H1 (cell line): ENCODE measurements around the gene PSORS1C2. TPM values are rescaled to one million over a fixed set of nuclear protein-coding genes. Genes with fewer than 3 reads are reported as not detected.

Experiments
- CTCF ChIA-PET: fragments of 300-600 bp; sonication (Branson Sonifier 250); formaldehyde crosslinking; loops from one replicate; lab custom pipeline; 2021; ENCODE audit not compliant: partially characterized antibody; lab: Charles Lee
- POLR2A ChIA-PET: fragments of 300-600 bp; sonication (Branson Sonifier 250); formaldehyde crosslinking; loops from one replicate; lab custom pipeline; 2021; ENCODE audit warnings: inconsistent platforms; ENCODE audit not compliant: partially characterized antibody; lab: Charles Lee
- DNase-seq, 2 experiments: peaks; one replicate each; pipeline versions ENCODE4 v3.0.0 to v3.0.0-alpha.2; 2010 to 2022; ENCODE audit warnings: low spot score in 2 of 2, low read depth in 1 of 2, mixed read lengths in 1 of 2
- FAIRE-seq: peaks from 2 replicates; lab custom pipeline; 2011; peaks lifted over from hg19 to GRCh38; lab: Jason Lieb, UNC
- H2AFZ ChIP-seq: 2 replicates; pipeline ENCODE4 v1.8.1; 2012; ENCODE audit warnings: low read length, inconsistent platforms
- H2AK5ac ChIP-seq: 2 replicates; pipeline ENCODE4 v1.6.1; 2013; ENCODE audit warnings: low read depth, low read length
- H2BK120ac ChIP-seq: replicated peaks from 2 replicates; pipeline ENCODE3; 2013; ENCODE audit warnings: low read depth, low read length, inconsistent platforms
- H2BK12ac ChIP-seq: 2 replicates; pipeline ENCODE4 v1.6.1; 2013; ENCODE audit warnings: low read depth, low read length
- H2BK15ac ChIP-seq: 2 replicates; pipeline ENCODE4 v1.6.1; 2013; ENCODE audit warnings: low read length
- H2BK20ac ChIP-seq: 2 replicates; pipeline ENCODE4 v1.6.1; 2013; ENCODE audit warnings: low read length
- H2BK5ac ChIP-seq: 2 replicates; pipeline ENCODE4 v1.6.1; 2013; ENCODE audit warnings: low read depth, low read length
- H3K14ac ChIP-seq: 2 replicates; pipeline ENCODE4 v1.6.1; 2013; ENCODE audit warnings: inconsistent platforms; ENCODE audit not compliant: insufficient read length
- H3K18ac ChIP-seq: 2 replicates; pipeline ENCODE4 v1.6.1; 2013; ENCODE audit warnings: low read length; ENCODE audit errors: extremely low read depth
- H3K23ac ChIP-seq: 2 replicates; pipeline ENCODE4 v1.6.1; 2013; ENCODE audit warnings: inconsistent platforms; ENCODE audit not compliant: insufficient read length
- H3K23me2 ChIP-seq: 2 replicates; pipeline ENCODE4 v1.6.1; 2013; ENCODE audit warnings: low read depth, low read length
- H3K27ac ChIP-seq: 2 replicates; pipeline ENCODE4 v1.6.1; 2011; ENCODE audit warnings: low read depth, low read length, inconsistent platforms
- H3K27me3 ChIP-seq, 4 experiments: replicated peaks in 1 of 4; 1 replicate in 1 of 4; 2 replicates in 3 of 4; pipeline versions ENCODE4 v1.6.1 to v1.8.1; 2011 to 2013; ENCODE audit warnings: low read length in 3 of 4, mild to moderate bottlenecking in 3 of 4, inconsistent platforms in 2 of 4, mixed read lengths in 2 of 4, moderate library complexity in 1 of 4; ENCODE audit not compliant: control insufficient read depth in 3 of 4, insufficient read depth in 3 of 4; ENCODE audit errors: extremely low read depth in 1 of 4
- H3K36me3 ChIP-seq, 4 experiments: 2 replicates each; pipeline versions ENCODE4 v1.6.1 to v1.8.1; 2011 to 2013; ENCODE audit warnings: mild to moderate bottlenecking in 4 of 4, low read length in 3 of 4, moderate library complexity in 2 of 4, control low read depth in 1 of 4, inconsistent platforms in 1 of 4; ENCODE audit not compliant: insufficient read depth in 4 of 4, control insufficient read depth in 2 of 4
- H3K4ac ChIP-seq: replicated peaks from 2 replicates; pipeline ENCODE3; 2013; ENCODE audit warnings: low read length, low read depth, mixed read lengths, inconsistent platforms; ENCODE audit not compliant: insufficient read length
- H3K4me1 ChIP-seq, 4 experiments: replicated peaks in 1 of 4; 1 replicate in 1 of 4; 2 replicates in 3 of 4; pipeline versions ENCODE4 v1.6.1 to v1.8.1; 2011 to 2013; ENCODE audit warnings: low read length in 3 of 4, inconsistent platforms in 2 of 4, mixed read lengths in 1 of 4; ENCODE audit not compliant: insufficient read depth in 4 of 4, control insufficient read depth in 3 of 4
- H3K4me2 ChIP-seq, 2 experiments: 2 replicates each; pipeline versions ENCODE4 v1.6.1 to v1.8.1; 2011 to 2013; ENCODE audit warnings: low read depth in 2 of 2, low read length in 2 of 2, control low read depth in 1 of 2, inconsistent platforms in 1 of 2, mild to moderate bottlenecking in 1 of 2; ENCODE audit not compliant: insufficient read depth in 1 of 2
- H3K4me3 ChIP-seq, 4 experiments: fragments of 200-600, 300-600 bp in 1 of 4; sonication (generic), shearing (Covaris generic), sonication (Bioruptor Twin) in 1 of 4; 2 replicates each; pipeline versions ENCODE4 v1.5.1 to v1.8.1; 2011 to 2016; ENCODE audit warnings: low read length in 4 of 4, low read depth in 3 of 4, control low read depth in 2 of 4, inconsistent platforms in 2 of 4, mild to moderate bottlenecking in 2 of 4, mixed read lengths in 1 of 4, moderate library complexity in 1 of 4; ENCODE audit not compliant: insufficient read depth in 2 of 4; ENCODE audit errors: extremely low read depth in 1 of 4
- H3K56ac ChIP-seq: replicated peaks from 2 replicates; pipeline ENCODE3; 2013; ENCODE audit warnings: low read depth, mild to moderate bottlenecking, mixed read lengths, low read length, inconsistent platforms; ENCODE audit not compliant: insufficient read length
- H3K79me1 ChIP-seq: 2 replicates; pipeline ENCODE4 v1.6.1; 2013; ENCODE audit warnings: low read depth, low read length, control low read depth
- H3K79me2 ChIP-seq, 2 experiments: 2 replicates each; pipeline versions ENCODE4 v1.6.1 to v1.8.1; 2012 to 2013; ENCODE audit warnings: low read length in 2 of 2, mild to moderate bottlenecking in 2 of 2, inconsistent platforms in 1 of 2; ENCODE audit not compliant: insufficient read depth in 2 of 2, control insufficient read depth in 1 of 2
- H3K9ac ChIP-seq, 4 experiments: replicated peaks in 1 of 4; 1 replicate in 1 of 4; 2 replicates in 3 of 4; pipeline versions ENCODE4 v1.6.1 to v1.8.1; 2011 to 2013; ENCODE audit warnings: low read depth in 3 of 4, low read length in 3 of 4, control low read depth in 2 of 4, mild to moderate bottlenecking in 2 of 4, moderate library complexity in 2 of 4, inconsistent platforms in 1 of 4; ENCODE audit errors: extremely low read depth in 1 of 4
- H3K9me3 ChIP-seq, 2 experiments: 2 replicates each; pipeline versions ENCODE4 v1.6.1 to v1.8.1; 2012 to 2013; ENCODE audit warnings: mild to moderate bottlenecking in 2 of 2, moderate library complexity in 2 of 2, control low read depth in 1 of 2, inconsistent platforms in 1 of 2, low read depth in 1 of 2, low read length in 1 of 2, mixed read lengths in 1 of 2; ENCODE audit not compliant: insufficient read depth in 2 of 2
- H4K20me1 ChIP-seq, 2 experiments: replicated peaks in 1 of 2; 2 replicates each; pipeline versions ENCODE3 to v1.8.1; 2011 to 2013; ENCODE audit warnings: inconsistent platforms in 2 of 2, low read length in 2 of 2, mild to moderate bottlenecking in 1 of 2; ENCODE audit not compliant: insufficient read depth in 2 of 2, control insufficient read depth in 1 of 2
- H4K5ac ChIP-seq: 2 replicates; pipeline ENCODE4 v1.6.1; 2013; ENCODE audit warnings: low read length, low read depth, mixed read lengths, inconsistent platforms; ENCODE audit not compliant: insufficient read length
- H4K8ac ChIP-seq: 2 replicates; pipeline ENCODE4 v1.8.0; 2013; ENCODE audit warnings: mild to moderate bottlenecking, moderate library complexity, low read length, inconsistent platforms; ENCODE audit not compliant: insufficient read depth; ENCODE audit errors: extremely low read depth
- H4K91ac ChIP-seq: replicated peaks from 2 replicates; pipeline ENCODE3; 2013; ENCODE audit warnings: low read length, mixed read lengths, inconsistent platforms; ENCODE audit not compliant: insufficient read length
- ATF3 ChIP-seq: IDR thresholded peaks from 2 replicates; pipeline ENCODE4 v1.6.1; 2011; ENCODE audit warnings: low read depth, mild to moderate bottlenecking, low read length; ENCODE audit not compliant: insufficient read depth
- CBX5 ChIP-seq: fragments of 300-800, 300-1000 bp; sonication (generic); IDR thresholded peaks from 2 replicates; pipeline ENCODE4 v1.7.1; 2016; ENCODE audit warnings: antibody characterized with exemption, low read length, low read depth
- CHD2 ChIP-seq: IDR thresholded peaks from 2 replicates; pipeline ENCODE4 v1.6.1; 2012; ENCODE audit warnings: low read length, improper control_type of control experiment
- EGR1 ChIP-seq: IDR thresholded peaks from 2 replicates; pipeline ENCODE4 v1.6.1; 2011; ENCODE audit warnings: low read depth, low read length, borderline replicate concordance
- JUND ChIP-seq: IDR thresholded peaks from 2 replicates; pipeline ENCODE4 v1.6.1; 2011; ENCODE audit warnings: mild to moderate bottlenecking, improper control_type of control experiment, low read length
- MAFK ChIP-seq: IDR thresholded peaks from 2 replicates; pipeline ENCODE4 v1.6.1; 2012; ENCODE audit warnings: low read depth, mild to moderate bottlenecking, improper control_type of control experiment, low read length
- RAD21 ChIP-seq, 2 experiments: IDR thresholded peaks in 1 of 2; conservative IDR thresholded peaks in 1 of 2; 2 replicates each; pipeline ENCODE4 v1.6.1; 2011; ENCODE audit warnings: low read depth in 2 of 2, low read length in 2 of 2, improper control_type of control experiment in 1 of 2, inconsistent platforms in 1 of 2, mild to moderate bottlenecking in 1 of 2, moderate library complexity in 1 of 2
- RXRA ChIP-seq: IDR thresholded peaks from 2 replicates; pipeline ENCODE4 v1.6.1; 2011; ENCODE audit warnings: low read depth, mild to moderate bottlenecking, low read length, moderate library complexity; ENCODE audit not compliant: insufficient read depth
- WGBS, 2 experiments: shearing (Covaris generic) in 1 of 2; methylation state at CpG; one replicate each; pipeline versions ENCODE4 v1.1.6 to v1.1.7; 2013 to 2015; ENCODE audit warnings: low lambda C conversion rate in 2 of 2, mixed read lengths in 2 of 2, inconsistent platforms in 1 of 2, low coverage in 1 of 2, missing lambda C conversion rate in 1 of 2; ENCODE audit not compliant: insufficient replicate concordance in 2 of 2, insufficient coverage in 1 of 2, insufficient read length in 1 of 2; ENCODE audit errors: extremely low coverage in 1 of 2, missing lambda C conversion rate in 1 of 2; 5-methylcytosine and 5-hydroxymethylcytosine counted together
- polyA plus RNA-seq, 7 experiments: library from polyadenylated mRNA; depleted of rRNA in 3 of 7; stranded (reverse) in 5 of 7; unstranded in 2 of 7; fragments of >200 nt in 5 of 7; fragments of 200-250 nt in 2 of 7; gene quantifications; 1 replicate in 5 of 7; 2 replicates in 1 of 7; 4 replicates in 1 of 7; pipeline versions ENCODE4 v1.2.1 to v1.2.3, GENCODE V29; 2011 to 2013; ENCODE audit warnings: missing spikeins in 2 of 7, mixed read lengths in 2 of 7
- total RNA-seq: library from RNA; stranded (reverse); fragmentation: NEBNext Ultra II Directional; extraction: Animal tissue kit (Norgen Biotek cat#: 25700); gene quantifications from 2 replicates; pipeline ENCODE4 v1.2.1, GENCODE V29; 2021
- TF ChIP-seq, protein P1 (sequence below): IDR thresholded peaks from 2 replicates; pipeline ENCODE4 v1.6.1; 2012; ENCODE audit warnings: inconsistent platforms
- TF ChIP-seq, protein P2 (sequence below): IDR thresholded peaks from 2 replicates; pipeline ENCODE4 v1.6.1; 2012; ENCODE audit warnings: inconsistent platforms

Gene PSORS1C2
- total and polyA plus RNA-seq, 2 of the 8 experiments (the other 6 are each of a cell fraction or from before 2014, with no cell fraction given), result 0.11 TPM; not detected in 1

GRCh38 chr6:31113861-31114540 lies 24.9 kb downstream of the PSORS1C2 start:
- peaks cover 0 to 20% (median 9%) of the 10 kb centered on the region in 4 experiments; a peak in 6 of 7 replicates for H3K4me1 ChIP-seq
- H2AFZ ChIP-seq, result peak overlapping the region; percentile 76
- no peak overlapping the region for H3K27ac ChIP-seq
- H3K18ac ChIP-seq, result peak overlapping the region; percentile 62; the same call in 1 of the 2 replicates
- H4K5ac ChIP-seq, result no peak overlapping the region
- H4K8ac ChIP-seq, result no peak overlapping the region
- ChIA-PET POLR2A (interaction anchor here (68.5 kb wide), 1 partner anchor 55 kb away, joined by 2251 read pairs; the partner anchor contains the start of genes CCHCR1, POU5F1, PSORS1C2 and TCF19), CTCF (interaction anchor here (1.3 to 10.6 kb wide), 5 partner anchors 12 to 82 kb away, joined by 4 to 187 read pairs (median 7); no protein-coding TSS in a partner anchor)
- H3K4ac ChIP-seq, result no peak overlapping the region
- H3K79me1 ChIP-seq, result no peaks in the 10 kb centered on the region
- H3K9me3 ChIP-seq, result no peaks in the 10 kb centered on the region
- H2BK12ac ChIP-seq, result peak overlapping the region; percentile 62; the same call in 1 of the 2 replicates
- FAIRE-seq (no peak), DNase-seq (no peak)
- H4K91ac ChIP-seq, result peak overlapping the region; percentile 49
- H3K4me2 ChIP-seq, result 0 out of 4 replicates have a peak overlapping the region, but pooled peaks of 1 of the 2 experiments have one; percentile 2
- H2BK15ac ChIP-seq, result 0 out of 2 replicates have a peak overlapping the region, but pooled peaks have one; percentile 63
- H3K9ac ChIP-seq, result no peak overlapping the region
- no peak overlapping the region for H2BK120ac ChIP-seq
- no peaks in the 10 kb centered on the region for H3K36me3 ChIP-seq
- no peak overlapping the region for H3K23ac ChIP-seq
- peaks cover 0 to 11% (median 3%) of the 10 kb centered on the region in 4 experiments; a peak in 3 of 7 replicates for H3K27me3 ChIP-seq
- no peaks in the 10 kb centered on the region; the same call in 1 of the 2 replicates for H3K23me2 ChIP-seq
- no peaks in the 10 kb centered on the region for H3K79me2 ChIP-seq
- H4K20me1 ChIP-seq, result no peaks in the 10 kb centered on the region
- WGBS, 2 experiments, result 50% methylated on average over 7 of the region's 7 CpGs; no CpG with 5 or more reads in 1 of the 2 experiments
- H2AK5ac ChIP-seq, result no peak overlapping the region
- H2BK20ac ChIP-seq, result peak overlapping the region; percentile 55; the same call in 1 of the 2 replicates
- no peak overlapping the region; a peak in 1 of 8 replicates for H3K4me3 ChIP-seq
- no peak overlapping the region for H3K56ac ChIP-seq
- H3K14ac ChIP-seq, result no peak overlapping the region
- H2BK5ac ChIP-seq, result peak overlapping the region; percentile 29; the same call in 1 of the 2 replicates
- TF ChIP-seq, protein P1, sequence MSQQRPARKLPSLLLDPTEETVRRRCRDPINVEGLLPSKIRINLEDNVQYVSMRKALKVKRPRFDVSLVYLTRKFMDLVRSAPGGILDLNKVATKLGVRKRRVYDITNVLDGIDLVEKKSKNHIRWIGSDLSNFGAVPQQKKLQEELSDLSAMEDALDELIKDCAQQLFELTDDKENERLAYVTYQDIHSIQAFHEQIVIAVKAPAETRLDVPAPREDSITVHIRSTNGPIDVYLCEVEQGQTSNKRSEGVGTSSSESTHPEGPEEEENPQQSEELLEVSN, result no peak
- no peak for TF ChIP-seq RAD21 (IDR thresholded peaks at IDR 0.05 in 1 of 2, conservative IDR thresholded peaks at IDR 0.05 in 1 of 2; ENCODE audit: low read depth in 2 of 2, low read length in 2 of 2)
- no peak for TF ChIP-seq RXRA
- TF ChIP-seq JUND, result no peak
- no peak for TF ChIP-seq CBX5
- no peak for TF ChIP-seq CHD2
- TF ChIP-seq EGR1, result no peak
- TF ChIP-seq, protein P2, sequence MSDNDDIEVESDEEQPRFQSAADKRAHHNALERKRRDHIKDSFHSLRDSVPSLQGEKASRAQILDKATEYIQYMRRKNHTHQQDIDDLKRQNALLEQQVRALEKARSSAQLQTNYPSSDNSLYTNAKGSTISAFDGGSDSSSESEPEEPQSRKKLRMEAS, result no peak
- TF ChIP-seq MAFK, result no peak
- TF ChIP-seq ATF3, result no peak
